BJ (cell line): ENCODE results near the gene DND1. TPM values are rescaled to one million over a fixed set of nuclear protein-coding genes. Genes with fewer than 3 reads are reported as not detected.
A peak's percentile ranks its signal among the peaks of the same experiment; 100 is the strongest.
"Not testable (repeated sequence)": the region's sequence is repeated elsewhere in the genome, so short reads cannot be mapped to it uniquely, and the experiment has no call there.

Experiments
- CTCF ChIA-PET: fragments of 350-600 bp; formaldehyde crosslinking; extraction: SDS; loops from one replicate; lab custom pipeline; 2021; ENCODE audit warnings: antibody characterized with exemption, inconsistent platforms; lab: Yijun Ruan, JAX
- POLR2A ChIA-PET: fragments of 300-600 bp; sonication (Branson Sonifier 250); formaldehyde crosslinking; extraction: SDS; loops from one replicate; lab custom pipeline; 2021; ENCODE audit warnings: antibody characterized with exemption; lab: Charles Lee
- DNase-seq: peaks from one replicate; pipeline ENCODE4 v3.0.0-alpha.2; 2011; ENCODE audit warnings: low read depth
- H3K27me3 ChIP-seq: 2 replicates; pipeline ENCODE4 v1.6.0; 2011; ENCODE audit warnings: low read length; ENCODE audit not compliant: control insufficient read depth, insufficient read depth
- H3K36me3 ChIP-seq: 2 replicates; pipeline ENCODE4 v1.5.1; 2011; ENCODE audit warnings: low read length; ENCODE audit not compliant: control insufficient read depth, insufficient read depth
- H3K4me3 ChIP-seq: 2 replicates; pipeline ENCODE4 v1.5.1; 2011; ENCODE audit warnings: low read depth, mild to moderate bottlenecking, control low read depth, low read length
- polyA plus RNA-seq: library from polyadenylated mRNA; depleted of rRNA; stranded (reverse); fragments of >200 nt; gene quantifications from 2 replicates; pipeline ENCODE4 v1.2.3, GENCODE V29; 2011
- TF ChIP-seq, protein P1 (sequence below): IDR thresholded peaks from 2 replicates; pipeline ENCODE4 v1.5.1; 2011; ENCODE audit warnings: low read depth, mild to moderate bottlenecking, control low read depth, inconsistent platforms, low read length, moderate library complexity; ENCODE audit not compliant: insufficient read depth

The DND1 gene
- polyA plus RNA-seq, 1 experiment: 0.36 TPM

DNA sequence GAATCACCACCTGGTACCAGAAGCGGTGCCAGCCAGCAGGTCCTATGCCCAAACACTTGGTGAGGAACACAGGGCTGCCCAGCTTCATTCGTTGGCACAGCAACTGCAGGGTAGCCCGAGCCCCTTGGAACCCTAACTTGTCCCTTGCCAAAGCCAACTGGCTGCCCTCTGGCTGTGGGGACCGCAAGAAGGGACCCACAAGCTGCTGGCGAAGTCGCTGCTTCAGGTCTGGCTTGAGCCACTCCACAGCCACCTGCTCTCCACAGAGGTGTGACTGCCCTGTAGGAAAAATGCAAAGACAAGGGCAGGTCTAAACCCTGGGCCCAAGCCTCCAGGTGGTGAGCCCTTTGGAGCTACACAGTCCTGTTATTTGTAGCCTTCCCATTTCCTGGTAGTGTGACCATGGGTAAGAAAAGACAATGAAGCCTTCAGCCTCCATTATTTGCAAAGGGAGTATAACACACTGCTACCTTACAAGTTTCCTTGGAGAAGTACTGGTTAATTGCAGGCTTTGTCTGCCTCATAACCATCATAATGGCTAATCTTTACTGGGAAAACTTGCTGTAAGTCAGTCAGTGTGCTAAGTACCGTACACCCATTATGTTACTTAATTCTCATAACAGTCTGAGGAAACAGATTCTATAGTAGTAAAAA, 1.8 kb downstream of the DND1 start:
- no peak overlapping the region for H3K4me3 ChIP-seq
- no peaks in the 10 kb centered on the region for H3K27me3 ChIP-seq
- H3K36me3 ChIP-seq: peaks cover 35% of the 10 kb centered on the region
- TF ChIP-seq, protein P1, sequence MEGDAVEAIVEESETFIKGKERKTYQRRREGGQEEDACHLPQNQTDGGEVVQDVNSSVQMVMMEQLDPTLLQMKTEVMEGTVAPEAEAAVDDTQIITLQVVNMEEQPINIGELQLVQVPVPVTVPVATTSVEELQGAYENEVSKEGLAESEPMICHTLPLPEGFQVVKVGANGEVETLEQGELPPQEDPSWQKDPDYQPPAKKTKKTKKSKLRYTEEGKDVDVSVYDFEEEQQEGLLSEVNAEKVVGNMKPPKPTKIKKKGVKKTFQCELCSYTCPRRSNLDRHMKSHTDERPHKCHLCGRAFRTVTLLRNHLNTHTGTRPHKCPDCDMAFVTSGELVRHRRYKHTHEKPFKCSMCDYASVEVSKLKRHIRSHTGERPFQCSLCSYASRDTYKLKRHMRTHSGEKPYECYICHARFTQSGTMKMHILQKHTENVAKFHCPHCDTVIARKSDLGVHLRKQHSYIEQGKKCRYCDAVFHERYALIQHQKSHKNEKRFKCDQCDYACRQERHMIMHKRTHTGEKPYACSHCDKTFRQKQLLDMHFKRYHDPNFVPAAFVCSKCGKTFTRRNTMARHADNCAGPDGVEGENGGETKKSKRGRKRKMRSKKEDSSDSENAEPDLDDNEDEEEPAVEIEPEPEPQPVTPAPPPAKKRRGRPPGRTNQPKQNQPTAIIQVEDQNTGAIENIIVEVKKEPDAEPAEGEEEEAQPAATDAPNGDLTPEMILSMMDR: no peak
- ChIA-PET CTCF (no interaction called here), POLR2A (no interaction called here)
- DNase-seq: no peak

DNA sequence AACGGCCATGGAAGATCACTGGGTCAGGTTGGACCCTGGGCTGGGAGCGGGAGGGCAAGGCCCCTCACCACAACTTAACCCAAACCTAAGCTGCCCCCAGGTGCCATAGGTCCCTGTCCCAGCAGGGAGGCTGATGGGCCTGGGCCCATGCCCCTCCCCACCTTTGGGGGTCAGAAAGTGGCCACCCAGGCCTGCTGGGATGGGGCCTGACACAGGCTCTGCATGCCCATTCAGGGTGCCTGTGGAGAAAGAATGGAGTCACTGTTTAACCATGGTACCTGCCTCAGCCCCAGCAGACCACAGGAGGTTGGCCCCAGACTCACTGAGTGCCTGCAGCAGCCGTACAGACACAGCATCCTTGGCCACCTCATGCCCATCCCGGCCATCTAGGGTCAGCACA, 2.3 kb downstream of the DND1 start:
- H3K4me3 ChIP-seq, CTCF ChIA-PET, H3K27me3 ChIP-seq, POLR2A ChIA-PET, DNase-seq: not testable (repeated sequence)
- peaks cover 32% of the 10 kb centered on the region for H3K36me3 ChIP-seq

DNA sequence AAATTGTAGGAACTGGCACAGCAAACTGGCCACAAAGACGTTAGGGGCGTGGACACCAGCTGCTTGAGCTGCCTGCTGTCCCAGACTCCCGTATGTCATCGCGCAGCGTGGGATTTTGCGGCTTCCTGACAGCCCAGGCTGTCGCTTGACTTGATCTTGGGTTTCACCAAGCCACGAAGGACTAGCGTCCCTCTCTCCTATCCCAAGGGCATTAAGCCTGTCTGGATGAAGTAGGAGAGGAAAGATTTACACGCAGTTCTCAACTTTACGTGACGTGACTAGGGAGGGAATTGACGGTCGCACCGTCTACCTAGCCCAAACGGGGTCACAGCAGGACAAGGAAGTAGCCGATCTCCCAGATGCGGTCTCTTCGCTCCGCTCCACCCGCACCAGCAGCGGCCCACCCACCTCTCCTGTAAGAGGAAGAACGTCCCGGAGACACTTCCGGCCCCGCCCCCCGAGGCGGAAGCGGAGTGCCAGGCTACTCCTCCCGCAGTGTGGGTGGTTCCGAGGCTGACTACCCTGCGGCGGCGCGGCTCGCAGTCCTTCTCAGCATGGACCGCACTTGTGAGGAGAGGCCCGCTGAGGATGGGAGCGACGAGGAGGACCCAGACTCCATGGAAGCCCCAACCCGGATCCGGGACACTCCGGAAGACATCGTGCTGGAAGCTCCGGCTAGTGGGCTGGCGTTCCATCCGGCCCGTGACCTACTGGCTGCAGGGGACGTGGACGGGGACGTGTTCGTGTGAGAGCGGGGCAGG, 8.8 kb downstream of the DND1 start, which contains the start of gene WDR55:
Gene WDR55, plus strand, starts transcription at position 546 of the 761 bp plus-strand sequence. Its CDS starts 9 bp downstream, at position 555.
- Histone ChIP-seq H3K36me3 (peaks cover 31% of the 10 kb centered on the region), H3K27me3 (no peaks in the 10 kb centered on the region), H3K4me3 (peak within 1 kb of the TSS; percentile 80)
- POLR2A ChIA-PET: interaction anchor here (0.6 to 0.8 kb wide), 2 partner anchors 17 to 262 kb away, joined by 4 to 6 read pairs; partner anchors contain the start of genes IK and NDUFA2
- TF ChIP-seq, protein P1: no peak
- CTCF ChIA-PET: interaction anchor here (0.9 to 2.2 kb wide), 5 partner anchors 10 to 312 kb away, joined by 3 to 7 read pairs (median 3); partner anchors contain the start of genes IK and NDUFA2
- DNase-seq: peak; percentile 66

DNA sequence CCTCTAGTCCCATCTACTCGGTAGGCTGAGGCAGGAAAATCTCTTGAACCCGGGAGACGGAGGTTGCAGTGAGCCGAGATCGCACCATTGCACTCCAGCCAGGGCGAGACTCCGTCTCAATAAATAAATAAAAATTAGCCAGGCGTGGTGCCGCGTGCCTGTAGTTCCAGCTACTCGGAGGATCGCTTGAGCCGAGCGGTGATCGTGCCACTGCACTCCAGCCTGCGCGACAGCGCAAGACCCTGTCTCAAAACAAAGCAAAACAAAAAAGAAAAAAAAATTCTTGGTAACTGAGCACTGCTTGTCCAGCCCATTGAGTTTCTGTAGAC, 9.4 kb downstream of the DND1 start:
- ChIA-PET CTCF (interaction anchor here (0.9 to 2.2 kb wide), 3 partner anchors 11 to 29 kb away, joined by 3 to 7 read pairs (median 4); partner anchors contain the start of genes IK and NDUFA2), POLR2A (interaction anchor here (0.6 to 0.8 kb wide), 2 partner anchors 16 to 261 kb away, joined by 4 to 6 read pairs; partner anchors contain the start of genes IK and NDUFA2)
- no peak for DNase-seq
- Histone ChIP-seq H3K4me3 (peak overlapping the region; percentile 80), H3K27me3 (no peaks in the 10 kb centered on the region), H3K36me3 (peaks cover 30% of the 10 kb centered on the region)
- TF ChIP-seq, protein P1: no peak

DNA sequence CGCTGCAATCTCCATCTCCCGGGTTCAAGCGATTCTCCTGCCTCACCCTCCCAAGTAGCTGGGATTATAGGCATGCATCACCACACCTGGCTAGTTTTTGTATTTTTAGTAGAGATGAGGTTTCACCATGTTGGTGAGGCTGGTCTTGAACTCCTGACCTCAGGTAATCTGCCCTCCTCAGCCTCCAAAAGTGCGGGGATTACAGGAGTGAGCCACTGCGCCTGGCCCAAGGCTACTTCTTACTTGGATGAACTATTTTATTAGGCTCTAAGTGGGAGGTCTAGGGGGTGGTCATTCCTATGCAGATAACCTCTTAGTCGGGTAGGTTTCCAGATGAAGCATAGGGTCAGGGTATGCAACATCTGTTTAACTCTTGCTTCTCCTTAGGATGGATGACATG, 13.0 kb downstream of the DND1 start:
- H3K4me3 ChIP-seq, POLR2A ChIA-PET, CTCF ChIA-PET, H3K27me3 ChIP-seq, DNase-seq: not testable (repeated sequence)
- peaks cover 33% of the 10 kb centered on the region for H3K36me3 ChIP-seq

DNA sequence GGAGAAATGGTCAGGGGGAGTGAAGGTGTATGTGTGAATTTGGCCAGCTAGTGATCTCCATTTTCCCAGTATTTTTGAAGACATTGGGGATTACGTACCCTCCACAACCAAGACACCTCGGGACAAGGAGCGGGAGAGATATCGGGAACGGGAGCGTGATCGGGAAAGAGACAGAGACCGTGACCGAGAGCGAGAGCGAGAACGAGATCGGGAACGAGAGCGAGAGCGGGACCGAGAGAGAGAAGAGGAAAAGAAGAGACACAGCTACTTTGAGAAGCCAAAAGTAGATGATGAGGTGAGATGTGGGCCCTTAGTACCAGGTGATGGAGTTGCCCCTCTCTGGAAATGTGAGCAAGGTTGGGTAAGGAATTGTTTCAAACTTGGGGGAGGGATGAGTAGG, 14.5 kb downstream of the DND1 start:
- Histone ChIP-seq H3K4me3 (no peak overlapping the region), H3K27me3 (no peaks in the 10 kb centered on the region), H3K36me3 (peaks cover 35% of the 10 kb centered on the region)
- ChIA-PET POLR2A (no interaction called here), CTCF (no interaction called here)
- TF ChIP-seq, protein P1: no peak
- no peak for DNase-seq
